Liver (tissue), 9 donors: ENCODE results near the gene MACROD1. TPM values are rescaled to one million over a fixed set of nuclear protein-coding genes. Genes with fewer than 3 reads are reported as not detected.

Experiments
- DNase-seq: peaks from one replicate; pipeline ENCODE4 v3.0.0-alpha.2; 2017; ENCODE audit warnings: low spot score
- H3K27ac ChIP-seq, 2 donors: one replicate each; pipeline ENCODE4 v1.7.0; 2013; ENCODE audit warnings: inconsistent platforms in 2 of 2, low read length in 2 of 2, control low read depth in 1 of 2, low read depth in 1 of 2, mild to moderate bottlenecking in 1 of 2
- H3K27me3 ChIP-seq, 4 donors: one replicate each; pipeline versions ENCODE4 v1.6.1 to v1.7.0; 2013; ENCODE audit warnings: low read length in 3 of 4, inconsistent platforms in 1 of 4, mild to moderate bottlenecking in 1 of 4, moderate library complexity in 1 of 4; ENCODE audit not compliant: control insufficient read depth in 4 of 4, insufficient read depth in 4 of 4
- H3K36me3 ChIP-seq, 4 donors: one replicate each; pipeline versions ENCODE4 v1.6.1 to v1.7.0; 2013; ENCODE audit warnings: low read length in 3 of 4, mild to moderate bottlenecking in 3 of 4, low read depth in 1 of 4, moderate library complexity in 1 of 4; ENCODE audit not compliant: control insufficient read depth in 4 of 4, insufficient read depth in 3 of 4
- H3K4me1 ChIP-seq, 4 donors: one replicate each; pipeline versions ENCODE4 v1.6.1 to v1.7.0; 2013; ENCODE audit warnings: low read length in 3 of 4, mild to moderate bottlenecking in 3 of 4, moderate library complexity in 1 of 4; ENCODE audit not compliant: control insufficient read depth in 4 of 4, insufficient read depth in 4 of 4
- H3K4me3 ChIP-seq, 3 donors: one replicate each; pipeline versions ENCODE4 v1.6.1 to v1.7.0; 2013; ENCODE audit warnings: low read length in 3 of 3, control low read depth in 1 of 3, low read depth in 1 of 3, mild to moderate bottlenecking in 1 of 3
- H3K9ac ChIP-seq, 2 donors: one replicate each; pipeline ENCODE4 v1.7.0; 2013; ENCODE audit warnings: low read length in 2 of 2, mild to moderate bottlenecking in 2 of 2, moderate library complexity in 2 of 2, control low read depth in 1 of 2, low read depth in 1 of 2
- H3K9me3 ChIP-seq, 4 donors: one replicate each; pipeline versions ENCODE4 v1.6.1 to v1.7.0; 2013; ENCODE audit warnings: low read length in 3 of 4; ENCODE audit not compliant: control insufficient read depth in 4 of 4
- EGR1 ChIP-seq, 2 donors: IDR thresholded peaks; 2 replicates each; pipeline ENCODE4 v1.6.1; 2016 to 2018; ENCODE audit warnings: antibody characterized with exemption in 2 of 2, low read depth in 2 of 2
- FOXA1 ChIP-seq: IDR thresholded peaks from 2 replicates; pipeline ENCODE4 v1.6.1; 2016; ENCODE audit warnings: antibody characterized with exemption
- FOXA2 ChIP-seq: IDR thresholded peaks from 2 replicates; pipeline ENCODE4 v1.6.1; 2016; ENCODE audit warnings: antibody characterized with exemption
- GABPA ChIP-seq, 2 donors: IDR thresholded peaks in 1 of 2; conservative IDR thresholded peaks in 1 of 2; 2 replicates each; pipeline ENCODE4 v1.6.1; 2016; ENCODE audit warnings: antibody characterized with exemption in 2 of 2, mild to moderate bottlenecking in 1 of 2, moderate library complexity in 1 of 2
- HNF4A ChIP-seq, 2 donors: conservative IDR thresholded peaks; 2 replicates each; pipeline ENCODE4 v1.6.1; 2016; ENCODE audit warnings: antibody characterized with exemption in 2 of 2, mild to moderate bottlenecking in 2 of 2
- HNF4G ChIP-seq: IDR thresholded peaks from 2 replicates; pipeline ENCODE4 v1.6.1; 2016; ENCODE audit warnings: antibody characterized with exemption
- JUND ChIP-seq, 2 donors: IDR thresholded peaks; 2 replicates each; pipeline ENCODE4 v1.6.1; 2016; ENCODE audit warnings: antibody characterized with exemption in 2 of 2
- NR2F2 ChIP-seq: IDR thresholded peaks from 2 replicates; pipeline ENCODE4 v1.6.1; 2016; ENCODE audit warnings: antibody characterized with exemption
- RAD21 ChIP-seq, 2 donors: IDR thresholded peaks; 2 replicates each; pipeline ENCODE4 v1.6.1; 2016; ENCODE audit warnings: antibody characterized with exemption in 2 of 2, mild to moderate bottlenecking in 2 of 2
- RXRA ChIP-seq, 2 donors: IDR thresholded peaks; 2 replicates each; pipeline ENCODE4 v1.6.1; 2017 to 2018; ENCODE audit warnings: antibody characterized with exemption in 2 of 2, mild to moderate bottlenecking in 1 of 2
- SP1 ChIP-seq: IDR thresholded peaks from 2 replicates; pipeline ENCODE4 v1.6.1; 2018; ENCODE audit warnings: antibody characterized with exemption, mild to moderate bottlenecking
- TAF1 ChIP-seq: conservative IDR thresholded peaks from 2 replicates; pipeline ENCODE4 v1.6.1; 2016; ENCODE audit warnings: antibody characterized with exemption, mild to moderate bottlenecking
- YY1 ChIP-seq: IDR thresholded peaks from 2 replicates; pipeline ENCODE4 v1.6.1; 2016; ENCODE audit warnings: antibody characterized with exemption, mild to moderate bottlenecking
- WGBS: extraction: QIAGEN DNeasy Blood & Tissue Kit; methylation state at CpG from one replicate; pipeline ENCODE4 v1.1.7; 2013; 5-methylcytosine and 5-hydroxymethylcytosine counted together
- polyA plus RNA-seq, 2 donors: library from polyadenylated mRNA; stranded (reverse) in 1 of 2; unstranded in 1 of 2; fragments of 200-250 nt in 1 of 2; fragments of >200 nt in 1 of 2; fragmentation: Nextera tagmentation in 1 of 2; extraction: Ambion mirVana in 1 of 2; gene quantifications; one replicate each; pipeline versions ENCODE4 v1.2.1 to v1.2.3, GENCODE V29; 2013 to 2015
- total RNA-seq, 2 donors: library from RNA; depleted of rRNA; stranded (reverse); fragments of >200 nt; gene quantifications; one replicate each; pipeline ENCODE4 v1.2.3, GENCODE V29; 2014
- TF ChIP-seq, protein P1 (sequence below): IDR thresholded peaks from 2 replicates; pipeline ENCODE4 v1.6.1; 2016; ENCODE audit warnings: antibody characterized with exemption
- TF ChIP-seq, protein P2 (sequence below): IDR thresholded peaks from 2 replicates; pipeline ENCODE4 v1.6.1; 2016; ENCODE audit warnings: antibody characterized with exemption, mild to moderate bottlenecking
- TF ChIP-seq, protein P3 (sequence below): IDR thresholded peaks from 2 replicates; pipeline ENCODE4 v1.6.1; 2016; ENCODE audit warnings: antibody characterized with exemption
- TF ChIP-seq, protein P4 (sequence below): fragments of 150-350 bp; IDR thresholded peaks from 2 replicates; pipeline ENCODE4 v1.5.1; 2017; ENCODE audit warnings: improper control_type of control experiment, low read depth, low read length; ENCODE audit not compliant: missing input control
- TF ChIP-seq, protein P5 (sequence below): IDR thresholded peaks from 2 replicates; pipeline ENCODE4 v1.6.1; 2016; ENCODE audit warnings: antibody characterized with exemption
- donor health status: healthy.
- donor health status: healthy.
- donor health status: healthy.
- donor health status: healthy.
- donor health status: healthy.

MACROD1 gene
- total and polyA plus RNA-seq, 4 donors: 8.9 to 25.9 (median 13.1) TPM

DNA sequence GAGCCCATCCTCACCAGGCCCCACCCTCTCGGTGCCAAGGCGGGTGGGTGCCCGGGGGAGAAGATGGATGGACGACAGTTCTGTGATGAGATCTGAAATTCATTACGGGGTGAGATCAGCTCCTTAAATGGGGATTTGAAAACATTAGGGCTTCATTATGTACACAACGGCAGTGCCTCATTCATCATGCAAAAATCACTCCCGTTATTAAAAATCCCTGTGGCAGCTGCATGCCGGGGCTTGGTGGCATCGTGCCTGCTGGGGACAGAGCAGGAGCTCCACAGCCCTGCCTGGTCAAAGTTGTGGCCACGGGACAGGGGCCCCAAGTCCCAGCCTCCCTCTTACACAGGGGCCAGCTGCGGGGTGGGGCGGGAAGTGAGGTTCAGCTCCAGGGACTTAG, 159.5 kb downstream of the MACROD1 start (continued):
- TF ChIP-seq, protein P1, sequence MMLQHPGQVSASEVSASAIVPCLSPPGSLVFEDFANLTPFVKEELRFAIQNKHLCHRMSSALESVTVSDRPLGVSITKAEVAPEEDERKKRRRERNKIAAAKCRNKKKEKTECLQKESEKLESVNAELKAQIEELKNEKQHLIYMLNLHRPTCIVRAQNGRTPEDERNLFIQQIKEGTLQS: no peak

DNA sequence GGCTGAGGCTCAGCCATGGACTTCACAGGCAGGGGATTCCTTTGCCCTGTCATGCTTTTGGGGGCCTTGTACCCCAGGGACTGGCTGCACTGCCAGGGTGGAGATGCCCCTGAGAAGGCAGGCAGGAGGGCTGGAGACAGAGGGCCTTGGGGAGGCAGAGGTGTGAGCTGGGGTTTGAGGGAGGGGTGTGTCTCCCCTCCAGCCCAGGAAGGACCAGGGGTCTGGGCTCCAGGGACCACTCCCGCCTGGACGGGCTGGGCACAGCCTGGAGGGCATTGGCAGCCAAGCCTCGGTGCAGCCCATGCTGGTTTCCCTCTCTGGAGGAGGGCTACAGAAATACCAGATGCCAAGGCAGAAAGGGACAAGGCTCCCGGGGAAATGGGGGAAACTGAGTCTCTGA, 160.2 kb downstream of the MACROD1 start:
- DNase-seq: no peak
- Histone ChIP-seq H3K9me3 (no peaks in the 10 kb centered on the region), H3K36me3 (no peaks in the 10 kb centered on the region), H3K27me3 (no peaks in the 10 kb centered on the region), H3K9ac (no peak overlapping the region), H3K4me1 (peaks cover 3 to 33% (median 12%) of the 10 kb centered on the region in 4 donors), H3K27ac (no peak overlapping the region), H3K4me3 (no peak overlapping the region)
- 97% methylated on average over 4 of the region's 4 CpGs for WGBS
- TF ChIP-seq, protein P2, sequence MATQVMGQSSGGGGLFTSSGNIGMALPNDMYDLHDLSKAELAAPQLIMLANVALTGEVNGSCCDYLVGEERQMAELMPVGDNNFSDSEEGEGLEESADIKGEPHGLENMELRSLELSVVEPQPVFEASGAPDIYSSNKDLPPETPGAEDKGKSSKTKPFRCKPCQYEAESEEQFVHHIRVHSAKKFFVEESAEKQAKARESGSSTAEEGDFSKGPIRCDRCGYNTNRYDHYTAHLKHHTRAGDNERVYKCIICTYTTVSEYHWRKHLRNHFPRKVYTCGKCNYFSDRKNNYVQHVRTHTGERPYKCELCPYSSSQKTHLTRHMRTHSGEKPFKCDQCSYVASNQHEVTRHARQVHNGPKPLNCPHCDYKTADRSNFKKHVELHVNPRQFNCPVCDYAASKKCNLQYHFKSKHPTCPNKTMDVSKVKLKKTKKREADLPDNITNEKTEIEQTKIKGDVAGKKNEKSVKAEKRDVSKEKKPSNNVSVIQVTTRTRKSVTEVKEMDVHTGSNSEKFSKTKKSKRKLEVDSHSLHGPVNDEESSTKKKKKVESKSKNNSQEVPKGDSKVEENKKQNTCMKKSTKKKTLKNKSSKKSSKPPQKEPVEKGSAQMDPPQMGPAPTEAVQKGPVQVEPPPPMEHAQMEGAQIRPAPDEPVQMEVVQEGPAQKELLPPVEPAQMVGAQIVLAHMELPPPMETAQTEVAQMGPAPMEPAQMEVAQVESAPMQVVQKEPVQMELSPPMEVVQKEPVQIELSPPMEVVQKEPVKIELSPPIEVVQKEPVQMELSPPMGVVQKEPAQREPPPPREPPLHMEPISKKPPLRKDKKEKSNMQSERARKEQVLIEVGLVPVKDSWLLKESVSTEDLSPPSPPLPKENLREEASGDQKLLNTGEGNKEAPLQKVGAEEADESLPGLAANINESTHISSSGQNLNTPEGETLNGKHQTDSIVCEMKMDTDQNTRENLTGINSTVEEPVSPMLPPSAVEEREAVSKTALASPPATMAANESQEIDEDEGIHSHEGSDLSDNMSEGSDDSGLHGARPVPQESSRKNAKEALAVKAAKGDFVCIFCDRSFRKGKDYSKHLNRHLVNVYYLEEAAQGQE: no peak
- TF ChIP-seq SP1 (no peak), EGR1 (IDR thresholded peaks at IDR 0.05; ENCODE audit: low read depth in 2 of 2) (no peak), JUND (IDR thresholded peaks at IDR 0.05) (no peak), RAD21 (IDR thresholded peaks at IDR 0.05) (no peak), HNF4G (no peak), RXRA (IDR thresholded peaks at IDR 0.05) (no peak), FOXA2 (no peak), GABPA (IDR thresholded peaks at IDR 0.05 in 1 of 2, conservative IDR thresholded peaks at IDR 0.05 in 1 of 2) (no peak), HNF4A (conservative IDR thresholded peaks at IDR 0.05) (no peak), NR2F2 (no peak), TAF1 (no peak), YY1 (no peak), FOXA1 (no peak)
- TF ChIP-seq, protein P3, sequence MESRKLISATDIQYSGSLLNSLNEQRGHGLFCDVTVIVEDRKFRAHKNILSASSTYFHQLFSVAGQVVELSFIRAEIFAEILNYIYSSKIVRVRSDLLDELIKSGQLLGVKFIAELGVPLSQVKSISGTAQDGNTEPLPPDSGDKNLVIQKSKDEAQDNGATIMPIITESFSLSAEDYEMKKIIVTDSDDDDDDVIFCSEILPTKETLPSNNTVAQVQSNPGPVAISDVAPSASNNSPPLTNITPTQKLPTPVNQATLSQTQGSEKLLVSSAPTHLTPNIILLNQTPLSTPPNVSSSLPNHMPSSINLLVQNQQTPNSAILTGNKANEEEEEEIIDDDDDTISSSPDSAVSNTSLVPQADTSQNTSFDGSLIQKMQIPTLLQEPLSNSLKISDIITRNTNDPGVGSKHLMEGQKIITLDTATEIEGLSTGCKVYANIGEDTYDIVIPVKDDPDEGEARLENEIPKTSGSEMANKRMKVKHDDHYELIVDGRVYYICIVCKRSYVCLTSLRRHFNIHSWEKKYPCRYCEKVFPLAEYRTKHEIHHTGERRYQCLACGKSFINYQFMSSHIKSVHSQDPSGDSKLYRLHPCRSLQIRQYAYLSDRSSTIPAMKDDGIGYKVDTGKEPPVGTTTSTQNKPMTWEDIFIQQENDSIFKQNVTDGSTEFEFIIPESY: no peak
- TF ChIP-seq, protein P4, sequence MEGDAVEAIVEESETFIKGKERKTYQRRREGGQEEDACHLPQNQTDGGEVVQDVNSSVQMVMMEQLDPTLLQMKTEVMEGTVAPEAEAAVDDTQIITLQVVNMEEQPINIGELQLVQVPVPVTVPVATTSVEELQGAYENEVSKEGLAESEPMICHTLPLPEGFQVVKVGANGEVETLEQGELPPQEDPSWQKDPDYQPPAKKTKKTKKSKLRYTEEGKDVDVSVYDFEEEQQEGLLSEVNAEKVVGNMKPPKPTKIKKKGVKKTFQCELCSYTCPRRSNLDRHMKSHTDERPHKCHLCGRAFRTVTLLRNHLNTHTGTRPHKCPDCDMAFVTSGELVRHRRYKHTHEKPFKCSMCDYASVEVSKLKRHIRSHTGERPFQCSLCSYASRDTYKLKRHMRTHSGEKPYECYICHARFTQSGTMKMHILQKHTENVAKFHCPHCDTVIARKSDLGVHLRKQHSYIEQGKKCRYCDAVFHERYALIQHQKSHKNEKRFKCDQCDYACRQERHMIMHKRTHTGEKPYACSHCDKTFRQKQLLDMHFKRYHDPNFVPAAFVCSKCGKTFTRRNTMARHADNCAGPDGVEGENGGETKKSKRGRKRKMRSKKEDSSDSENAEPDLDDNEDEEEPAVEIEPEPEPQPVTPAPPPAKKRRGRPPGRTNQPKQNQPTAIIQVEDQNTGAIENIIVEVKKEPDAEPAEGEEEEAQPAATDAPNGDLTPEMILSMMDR: no peak
- TF ChIP-seq, protein P5, sequence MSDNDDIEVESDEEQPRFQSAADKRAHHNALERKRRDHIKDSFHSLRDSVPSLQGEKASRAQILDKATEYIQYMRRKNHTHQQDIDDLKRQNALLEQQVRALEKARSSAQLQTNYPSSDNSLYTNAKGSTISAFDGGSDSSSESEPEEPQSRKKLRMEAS: no peak
- TF ChIP-seq, protein P1: no peak
